GM12878 (cell line): Measurements from ENCODE around the gene IRAK2. TPM values are rescaled to one million over a fixed set of nuclear protein-coding genes. Genes with fewer than 3 reads are reported as not detected.

Source experiments
- ATAC-seq: fragments of 200-7000 bp; cut with Tn5 transposase; 3 replicates; pipeline ENCODE4 v1.9.1; 2020; ENCODE audit warnings: mild to moderate bottlenecking, moderate library complexity
- BruUV-seq: library from RNA; stranded (reverse); fragments of 400-500 nt; replicated peaks from 2 replicates; lab custom pipeline; 2021; lab: Mats Ljungman, UMichigan
- CTCF ChIA-PET: fragments of 300-600 bp; sonication (Branson Sonifier 250); formaldehyde crosslinking; extraction: SDS; loops from one replicate; lab custom pipeline; 2021; ENCODE audit warnings: inconsistent platforms; lab: Yijun Ruan, JAX
- POLR2A ChIA-PET: fragments of 350-600 bp; formaldehyde crosslinking; extraction: SDS; loops from one replicate; lab custom pipeline; 2021; ENCODE audit warnings: inconsistent platforms; lab: Charles Lee
- RAD21 ChIA-PET: fragments of 300-600 bp; sonication (Branson Sonifier 250); formaldehyde crosslinking; loops from one replicate; lab custom pipeline; 2023; ENCODE audit warnings: antibody characterized with exemption; ENCODE audit not compliant: unreplicated experiment; lab: Charles Lee
- SMC1A ChIA-PET: fragments of 300-600 bp; sonication (Branson Sonifier 250); formaldehyde crosslinking; loops from one replicate; lab custom pipeline; 2023; ENCODE audit not compliant: unreplicated experiment, uncharacterized antibody; lab: Charles Lee
- DNase-seq: peaks from one replicate; pipeline ENCODE4 v3.0.0-alpha.2; 2011; ENCODE audit warnings: low read depth, low spot score
- FAIRE-seq: peaks from 3 replicates; lab custom pipeline; 2011; peaks lifted over from hg19 to GRCh38; lab: Jason Lieb, UNC
- H2AFZ ChIP-seq: 2 replicates; pipeline ENCODE4 v1.6.0; 2011; ENCODE audit warnings: low read depth, low read length, control low read depth; ENCODE audit not compliant: control insufficient read depth
- H3K27ac ChIP-seq: 2 replicates; pipeline ENCODE4 v1.5.1; 2011; ENCODE audit warnings: control low read depth; ENCODE audit not compliant: control insufficient read depth, insufficient read depth
- H3K27me3 ChIP-seq, 2 experiments: replicated peaks in 1 of 2; 2 replicates each; pipeline versions ENCODE4 v1.6.0 to v1.6.1; 2011; ENCODE audit warnings: low read length in 1 of 2; ENCODE audit not compliant: control insufficient read depth in 2 of 2, insufficient read depth in 2 of 2
- H3K36me3 ChIP-seq, 2 experiments: 2 replicates each; pipeline ENCODE4 v1.5.1; 2011; ENCODE audit warnings: low read length in 1 of 2; ENCODE audit not compliant: control insufficient read depth in 2 of 2, insufficient read depth in 2 of 2
- H3K4me1 ChIP-seq: 2 replicates; pipeline ENCODE4 v1.6.1; 2011; ENCODE audit warnings: mild to moderate bottlenecking, low read length, moderate library complexity, mixed read lengths; ENCODE audit not compliant: control insufficient read depth, insufficient read depth
- H3K4me2 ChIP-seq: 2 replicates; pipeline ENCODE4 v1.6.0; 2011; ENCODE audit warnings: control low read depth; ENCODE audit not compliant: control insufficient read depth, insufficient read depth
- H3K4me3 ChIP-seq: fragments of 200-600 bp; sonication (generic); 2 replicates; pipeline ENCODE4 v1.5.1; 2016
- H3K79me2 ChIP-seq: 2 replicates; pipeline ENCODE4 v1.6.0; 2011; ENCODE audit warnings: low read length; ENCODE audit not compliant: control insufficient read depth, insufficient read depth
- H3K9ac ChIP-seq: 2 replicates; pipeline ENCODE4 v1.8.0; 2011; ENCODE audit warnings: low read length, control low read depth, mixed read lengths; ENCODE audit not compliant: control insufficient read depth, insufficient read depth
- H3K9me3 ChIP-seq: replicated peaks from 3 replicates; pipeline ENCODE4 v1.5.1; 2011; ENCODE audit warnings: mild to moderate bottlenecking, low read length; ENCODE audit not compliant: control insufficient read depth, insufficient read depth
- H4K20me1 ChIP-seq: 2 replicates; pipeline ENCODE4 v1.6.0; 2011; ENCODE audit not compliant: control insufficient read depth, insufficient read depth
- ATF3 ChIP-seq: IDR thresholded peaks from 2 replicates; pipeline ENCODE4 v1.6.1; 2011; ENCODE audit warnings: low read depth, mild to moderate bottlenecking, low read length, moderate library complexity, borderline replicate concordance; ENCODE audit errors: extremely low read depth
- EZH2 ChIP-seq: IDR thresholded peaks from 2 replicates; pipeline ENCODE4 v1.6.1; 2012; ENCODE audit warnings: low read depth, mild to moderate bottlenecking, control low read depth, inconsistent platforms, low read length, borderline replicate concordance; ENCODE audit not compliant: control insufficient read depth
- IKZF1 ChIP-seq: fragments of 450-650 bp; conservative IDR thresholded peaks from 2 replicates; pipeline ENCODE4 v1.6.1; 2017; ENCODE audit warnings: antibody characterized with exemption, mild to moderate bottlenecking
- NRF1 ChIP-seq: conservative IDR thresholded peaks from 2 replicates; pipeline ENCODE4 v1.6.1; 2011; ENCODE audit warnings: mild to moderate bottlenecking, low read depth, low read length, improper control_type of control experiment
- POU2F2 ChIP-seq: IDR thresholded peaks from 3 replicates; pipeline ENCODE4 v1.6.1; 2011; ENCODE audit warnings: low read depth, mild to moderate bottlenecking, low read length, borderline replicate concordance
- RAD51 ChIP-seq: fragments of 450-650 bp; IDR thresholded peaks from 2 replicates; pipeline ENCODE4 v1.6.1; 2016; ENCODE audit warnings: moderate library complexity, mild to moderate bottlenecking, inconsistent platforms
- RBBP5 ChIP-seq: fragments of 200-600 bp; sonication (generic); conservative IDR thresholded peaks from 2 replicates; pipeline ENCODE4 v1.6.1; 2016
- SIN3A ChIP-seq: IDR thresholded peaks from 2 replicates; pipeline ENCODE4 v1.6.1; 2012; ENCODE audit warnings: low read depth, low read length, improper control_type of control experiment
- SMARCA5 ChIP-seq: fragments of 450-650 bp; IDR thresholded peaks from 2 replicates; pipeline ENCODE4 v1.6.1; 2017; ENCODE audit warnings: mild to moderate bottlenecking
- WRNIP1 ChIP-seq: IDR thresholded peaks from 2 replicates; pipeline ENCODE4 v1.6.1; 2011; ENCODE audit warnings: low read depth, low read length, improper control_type of control experiment, borderline replicate concordance
- YY1 ChIP-seq: IDR thresholded peaks from 2 replicates; pipeline ENCODE4 v1.6.1; 2011; ENCODE audit warnings: low read depth, mild to moderate bottlenecking, low read length
- WGBS: methylation state at CpG from one replicate; pipeline ENCODE4 v1.1.6; 2016; ENCODE audit warnings: low lambda C conversion rate; ENCODE audit not compliant: insufficient replicate concordance, insufficient coverage; ENCODE audit errors: missing lambda C conversion rate; 5-methylcytosine and 5-hydroxymethylcytosine counted together
- in situ Hi-C: fragments of 300-500 bp; cut with MboI; formaldehyde crosslinking; loops from 9 replicates; pipeline ENCODE4 v1.14.3; 2018; ENCODE audit warnings: mixed read lengths
- intact Hi-C: fragments of 100-400 bp; cut with micrococcal nuclease; formaldehyde crosslinking; loops from one replicate; pipeline ENCODE4 v1.14.2; 2022; ENCODE audit not compliant: unreplicated experiment
- polyA plus RNA-seq, 11 experiments: library from polyadenylated mRNA; depleted of rRNA in 4 of 11; unstranded in 6 of 11; stranded (reverse) in 5 of 11; fragments of >200 nt; fragmentation: Nextera tagmentation in 4 of 11; fragmentation: Illumina TruSeq in 1 of 11; extraction: Ambion mirVana in 4 of 11; extraction: Trizol in 1 of 11; gene quantifications; 1 replicate in 1 of 11; 2 replicates in 10 of 11; pipeline versions ENCODE4 v1.2.1 to v1.2.3, GENCODE V29; 2011 to 2016; ENCODE audit warnings: inconsistent platforms in 2 of 11, missing spikeins in 2 of 11, low read depth in 1 of 11
- total RNA-seq, 4 experiments: library from RNA; depleted of rRNA in 3 of 4; stranded (reverse); fragments of >200 nt in 3 of 4; fragmentation: Illumina TruSeq in 1 of 4; extraction: Trizol in 1 of 4; gene quantifications; 2 replicates each; pipeline versions ENCODE4 v1.2.1 to v1.2.3, GENCODE V29; 2013 to 2021
- TF ChIP-seq, protein P1 (sequence below): fragments of 450-650 bp; IDR thresholded peaks from 2 replicates; pipeline ENCODE4 v1.6.1; 2016; ENCODE audit warnings: mild to moderate bottlenecking
- TF ChIP-seq, protein P2 (sequence below): fragments of 450-650 bp; IDR thresholded peaks from 2 replicates; pipeline ENCODE4 v1.6.1; 2017; ENCODE audit warnings: antibody characterized with exemption, mild to moderate bottlenecking, moderate library complexity

Gene IRAK2
- total and polyA plus RNA-seq, 10 of the 15 experiments (the other 5 are each of a cell fraction or from before 2014, with no cell fraction given): 0.48 to 5.7 (median 4.5) TPM

- TF ChIP-seq RAD51 (no peak), ATF3 (no peak), NRF1 (no peak), SIN3A (no peak), IKZF1 (no peak)
- TF ChIP-seq, all 136 proteins: peak for 0
These were observed 51.1 kb downstream of the IRAK2 start (continued) for GRCh38 chr3:10215578-10216368.

DNA sequence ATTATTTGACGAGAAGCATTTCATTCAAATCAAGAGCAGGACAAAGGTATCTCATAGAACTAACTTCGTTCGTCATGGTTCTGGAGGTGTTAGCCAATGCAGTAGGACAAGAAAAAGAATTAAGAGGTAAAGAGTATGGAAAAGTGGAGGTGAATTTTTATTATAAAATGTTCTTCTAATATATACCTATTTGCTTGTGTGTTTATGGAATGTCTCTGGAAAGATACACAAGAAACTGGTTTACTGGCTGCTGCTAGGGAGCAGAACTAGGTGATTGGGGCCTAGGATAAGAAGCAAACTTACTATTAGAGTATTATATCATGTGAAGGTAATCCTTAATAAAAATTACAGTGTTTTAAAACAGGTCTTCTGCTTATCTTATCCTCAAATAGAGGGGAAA lies 52.6 kb downstream of the IRAK2 start:
- POLR2A ChIA-PET: interaction anchor here (0.6 kb wide), 1 partner anchor 41 kb away, joined by 3 read pairs; no protein-coding TSS in a partner anchor
- Histone ChIP-seq H3K4me3 (no peak overlapping the region), H3K9me3 (no peaks in the 10 kb centered on the region; the same call in 2 of the 3 replicates), H3K4me2 (no peak overlapping the region), H3K36me3 (peaks cover 0 to 2% of the 10 kb centered on the region in 2 experiments; a peak in 3 of 4 replicates), H2AFZ (no peak overlapping the region), H3K27me3 (no peaks in the 10 kb centered on the region), H4K20me1 (no peaks in the 10 kb centered on the region), H3K4me1 (peaks cover 22% of the 10 kb centered on the region), H3K79me2 (no peaks in the 10 kb centered on the region), H3K27ac (no peak overlapping the region), H3K9ac (no peak overlapping the region)
- ATAC-seq (no peak), DNase-seq (no peak), FAIRE-seq (no peak)
- no TSS peak for BruUV-seq
- RAD21 ChIA-PET: interaction anchor here (2.1 kb wide), 1 partner anchor 25 kb away, joined by 11 read pairs; no protein-coding TSS in a partner anchor
- CTCF ChIA-PET: no interaction called here
- in situ Hi-C loops (no loop called here), intact Hi-C loops (no loop called here)
- SMC1A ChIA-PET: interaction anchor here (1.8 kb wide), 1 partner anchor 25 kb away, joined by 7 read pairs; no protein-coding TSS in a partner anchor
- 65% methylated on average over 3 of the region's 3 CpGs for WGBS
- TF ChIP-seq YY1 (no peak), POU2F2 (no peak), RBBP5 (no peak), SMARCA5 (no peak), EZH2 (no peak), WRNIP1 (no peak)
- TF ChIP-seq, protein P1, sequence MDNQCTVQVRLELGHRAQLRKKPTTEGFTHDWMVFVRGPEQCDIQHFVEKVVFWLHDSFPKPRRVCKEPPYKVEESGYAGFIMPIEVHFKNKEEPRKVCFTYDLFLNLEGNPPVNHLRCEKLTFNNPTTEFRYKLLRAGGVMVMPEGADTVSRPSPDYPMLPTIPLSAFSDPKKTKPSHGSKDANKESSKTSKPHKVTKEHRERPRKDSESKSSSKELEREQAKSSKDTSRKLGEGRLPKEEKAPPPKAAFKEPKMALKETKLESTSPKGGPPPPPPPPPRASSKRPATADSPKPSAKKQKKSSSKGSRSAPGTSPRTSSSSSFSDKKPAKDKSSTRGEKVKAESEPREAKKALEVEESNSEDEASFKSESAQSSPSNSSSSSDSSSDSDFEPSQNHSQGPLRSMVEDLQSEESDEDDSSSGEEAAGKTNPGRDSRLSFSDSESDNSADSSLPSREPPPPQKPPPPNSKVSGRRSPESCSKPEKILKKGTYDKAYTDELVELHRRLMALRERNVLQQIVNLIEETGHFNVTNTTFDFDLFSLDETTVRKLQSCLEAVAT: no peak
- TF ChIP-seq, protein P2, sequence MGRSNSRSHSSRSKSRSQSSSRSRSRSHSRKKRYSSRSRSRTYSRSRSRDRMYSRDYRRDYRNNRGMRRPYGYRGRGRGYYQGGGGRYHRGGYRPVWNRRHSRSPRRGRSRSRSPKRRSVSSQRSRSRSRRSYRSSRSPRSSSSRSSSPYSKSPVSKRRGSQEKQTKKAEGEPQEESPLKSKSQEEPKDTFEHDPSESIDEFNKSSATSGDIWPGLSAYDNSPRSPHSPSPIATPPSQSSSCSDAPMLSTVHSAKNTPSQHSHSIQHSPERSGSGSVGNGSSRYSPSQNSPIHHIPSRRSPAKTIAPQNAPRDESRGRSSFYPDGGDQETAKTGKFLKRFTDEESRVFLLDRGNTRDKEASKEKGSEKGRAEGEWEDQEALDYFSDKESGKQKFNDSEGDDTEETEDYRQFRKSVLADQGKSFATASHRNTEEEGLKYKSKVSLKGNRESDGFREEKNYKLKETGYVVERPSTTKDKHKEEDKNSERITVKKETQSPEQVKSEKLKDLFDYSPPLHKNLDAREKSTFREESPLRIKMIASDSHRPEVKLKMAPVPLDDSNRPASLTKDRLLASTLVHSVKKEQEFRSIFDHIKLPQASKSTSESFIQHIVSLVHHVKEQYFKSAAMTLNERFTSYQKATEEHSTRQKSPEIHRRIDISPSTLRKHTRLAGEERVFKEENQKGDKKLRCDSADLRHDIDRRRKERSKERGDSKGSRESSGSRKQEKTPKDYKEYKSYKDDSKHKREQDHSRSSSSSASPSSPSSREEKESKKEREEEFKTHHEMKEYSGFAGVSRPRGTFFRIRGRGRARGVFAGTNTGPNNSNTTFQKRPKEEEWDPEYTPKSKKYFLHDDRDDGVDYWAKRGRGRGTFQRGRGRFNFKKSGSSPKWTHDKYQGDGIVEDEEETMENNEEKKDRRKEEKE: no peak
